B cell (primary cell): Measurements from ENCODE around the gene SEMA3E. TPM values are rescaled to one million over a fixed set of nuclear protein-coding genes. Genes with fewer than 3 reads are reported as not detected.

Source experiments
- ATAC-seq: fragments of 200-7000 bp; cut with Tn5 transposase; one replicate; pipeline ENCODE4 v1.10.0; 2021; ENCODE audit warnings: low read depth, mild to moderate bottlenecking, moderate number of reproducible peaks, moderate library complexity
- CTCF ChIA-PET: fragments of 350-600 bp; sonication (Branson Sonifier 250); formaldehyde crosslinking; loops from one replicate; lab custom pipeline; 2021; ENCODE audit warnings: antibody characterized with exemption, inconsistent platforms; lab: Charles Lee
- POLR2A ChIA-PET: fragments of 350-600 bp; sonication (Branson Sonifier 250); formaldehyde crosslinking; loops from one replicate; lab custom pipeline; 2021; ENCODE audit warnings: antibody characterized with exemption; lab: Charles Lee
- DNase-seq: peaks from one replicate; pipeline ENCODE4 v3.0.0; 2013
- H2AFZ ChIP-seq: 2 replicates; pipeline ENCODE4 v1.6.1; 2012; ENCODE audit warnings: mild to moderate bottlenecking, low read depth, low read length; ENCODE audit not compliant: insufficient read depth, poor library complexity, severe bottlenecking
- H3K27ac ChIP-seq, 2 donors: 1 replicate in 1 of 2; 2 replicates in 1 of 2; pipeline ENCODE4 v1.5.1; 2012 to 2013; ENCODE audit warnings: low read length in 2 of 2, mild to moderate bottlenecking in 2 of 2, moderate library complexity in 1 of 2
- H3K27me3 ChIP-seq, 4 experiments: fragments of 200-600 bp in 1 of 4; sonication (generic) in 1 of 4; replicated peaks in 1 of 4; 1 replicate in 2 of 4; 2 replicates in 2 of 4; pipeline versions ENCODE4 v1.6.1 to v1.7.0; 2013 to 2016; ENCODE audit warnings: low read length in 3 of 4, mild to moderate bottlenecking in 2 of 4, mixed read lengths in 1 of 4, moderate library complexity in 1 of 4; ENCODE audit not compliant: insufficient read depth in 4 of 4, control insufficient read depth in 3 of 4; ENCODE audit errors: control extremely low read depth in 1 of 4
- H3K36me3 ChIP-seq, 2 experiments: replicated peaks in 1 of 2; 1 replicate in 1 of 2; 2 replicates in 1 of 2; pipeline versions ENCODE4 v1.6.1 to v1.7.1; 2013; ENCODE audit warnings: low read length in 1 of 2; ENCODE audit not compliant: insufficient read depth in 2 of 2, control insufficient read depth in 1 of 2; ENCODE audit errors: control extremely low read depth in 1 of 2, extremely low read depth in 1 of 2
- H3K4me1 ChIP-seq, 2 donors: fragments of 200-600 bp in 1 of 2; sonication (generic) in 1 of 2; 1 replicate in 1 of 2; 2 replicates in 1 of 2; pipeline versions ENCODE4 v1.5.1 to v1.6.1; 2013 to 2017; ENCODE audit warnings: low read length in 2 of 2; ENCODE audit not compliant: control insufficient read depth in 2 of 2, insufficient read depth in 2 of 2
- H3K4me2 ChIP-seq: replicated peaks from 2 replicates; pipeline ENCODE3; 2012; ENCODE audit warnings: mild to moderate bottlenecking, low read depth, low read length; ENCODE audit not compliant: poor library complexity, severe bottlenecking
- H3K4me3 ChIP-seq, 5 experiments: fragments of 200-600 bp in 1 of 5; sonication (generic) in 1 of 5; 1 replicate in 3 of 5; 2 replicates in 2 of 5; pipeline versions ENCODE4 v1.5.1 to v1.7.0; 2011 to 2016; ENCODE audit warnings: low read length in 4 of 5, mild to moderate bottlenecking in 4 of 5, low read depth in 2 of 5, control low read depth in 1 of 5, moderate library complexity in 1 of 5; ENCODE audit not compliant: insufficient read depth in 1 of 5; ENCODE audit errors: control extremely low read depth in 1 of 5, extremely low read depth in 1 of 5
- H3K79me2 ChIP-seq: fragments of 200-600 bp; sonication (generic); one replicate; pipeline ENCODE4 v1.6.0; 2016; ENCODE audit warnings: low read length; ENCODE audit not compliant: control insufficient read depth, insufficient read depth
- H3K9ac ChIP-seq: fragments of 200-600 bp; sonication (generic); 2 replicates; pipeline ENCODE4 v1.6.1; 2017; ENCODE audit warnings: mild to moderate bottlenecking, low read length, moderate library complexity
- H3K9me3 ChIP-seq, 3 donors: one replicate each; pipeline versions ENCODE4 v1.6.1 to v1.7.1; 2013; ENCODE audit warnings: low read length in 2 of 3; ENCODE audit not compliant: control insufficient read depth in 2 of 3, insufficient read depth in 1 of 3; ENCODE audit errors: control extremely low read depth in 1 of 3
- H4K20me1 ChIP-seq: 2 replicates; pipeline ENCODE4 v1.6.0; 2012; ENCODE audit warnings: mild to moderate bottlenecking, low read length; ENCODE audit not compliant: insufficient read depth, control insufficient read depth, poor library complexity, severe bottlenecking
- H3K27ac Mint-ChIP-seq: one replicate; pipeline ENCODE4 v1.8.0; 2021; ENCODE audit warnings: mixed read lengths
- H3K27me3 Mint-ChIP-seq: one replicate; pipeline ENCODE4 v1.8.0; 2021; ENCODE audit warnings: mixed read lengths
- H3K4me1 Mint-ChIP-seq: one replicate; pipeline ENCODE4 v1.8.0; 2021; ENCODE audit warnings: mixed read lengths
- H3K4me3 Mint-ChIP-seq: one replicate; pipeline ENCODE4 v1.8.0; 2021; ENCODE audit warnings: mixed read lengths
- H3K9me3 Mint-ChIP-seq: one replicate; pipeline ENCODE4 v1.8.0; 2022; ENCODE audit warnings: mixed read lengths; ENCODE audit not compliant: insufficient read depth
- EZH2 ChIP-seq: IDR thresholded peaks from 2 replicates; pipeline ENCODE4 v1.6.1; 2012; ENCODE audit warnings: borderline replicate concordance, low read depth, mild to moderate bottlenecking, moderate library complexity, low read length; ENCODE audit not compliant: insufficient read depth, poor library complexity, severe bottlenecking
- WGBS: methylation state at CpG from one replicate; pipeline ENCODE4 v1.1.5; 2013; ENCODE audit warnings: missing lambda C conversion rate; ENCODE audit not compliant: insufficient coverage; 5-methylcytosine and 5-hydroxymethylcytosine counted together
- intact Hi-C: fragments of 100-400 bp; cut with micrococcal nuclease; formaldehyde crosslinking; loops from one replicate; pipeline ENCODE4 v1.10.0; 2022
- polyA plus RNA-seq: library from polyadenylated mRNA; depleted of rRNA; stranded (reverse); fragments of >200 nt; gene quantifications from 2 replicates; pipeline ENCODE4 v1.2.3, GENCODE V29; 2012
- total RNA-seq, 2 donors: library from RNA; stranded (reverse); fragments of 120-200 nt in 1 of 2; gene quantifications; 1 replicate in 1 of 2; 2 replicates in 1 of 2; pipeline versions ENCODE4 v1.2.3 to v1.2.4, GENCODE V29; 2013 to 2022
- TF ChIP-seq, protein P1 (sequence below): fragments of 200-600 bp; IDR thresholded peaks from one replicate; pipeline ENCODE4 v1.8.0; 2022; ENCODE audit warnings: antibody characterized with exemption, mild to moderate bottlenecking

SEMA3E gene
- total and polyA plus RNA-seq, 2 donors (not counting 1 experiment from before 2014, with no cell fraction given) = not detected

- no peaks in the 10 kb centered on the region for H3K4me1 ChIP-seq
- H3K9ac ChIP-seq = no peak overlapping the region
- H3K9me3 Mint-ChIP-seq = peaks cover 3% of the 10 kb centered on the region
- ChIA-PET CTCF (no interaction called here), POLR2A (no interaction called here)
- H2AFZ ChIP-seq = no peak overlapping the region
- H3K4me2 ChIP-seq = no peak overlapping the region
- H3K4me3 Mint-ChIP-seq = no peak overlapping the region
- intact Hi-C loops = no loop called here
- H4K20me1 ChIP-seq = no peaks in the 10 kb centered on the region
- H3K36me3 ChIP-seq = no peaks in the 10 kb centered on the region
- H3K27ac Mint-ChIP-seq = no peak overlapping the region
- ATAC-seq (no peak), DNase-seq (no peak)
- no peaks in the 10 kb centered on the region for H3K27me3 Mint-ChIP-seq
- H3K27ac ChIP-seq = no peak overlapping the region
- no peaks in the 10 kb centered on the region for H3K9me3 ChIP-seq
- WGBS = 75% methylated on average over 1 of the region's 2 CpGs
- H3K79me2 ChIP-seq = no peaks in the 10 kb centered on the region
- H3K27me3 ChIP-seq = no peaks in the 10 kb centered on the region
- no peak overlapping the region for H3K4me3 ChIP-seq
- H3K4me1 Mint-ChIP-seq = no peaks in the 10 kb centered on the region
- no peak for TF ChIP-seq EZH2
- TF ChIP-seq, protein P1, sequence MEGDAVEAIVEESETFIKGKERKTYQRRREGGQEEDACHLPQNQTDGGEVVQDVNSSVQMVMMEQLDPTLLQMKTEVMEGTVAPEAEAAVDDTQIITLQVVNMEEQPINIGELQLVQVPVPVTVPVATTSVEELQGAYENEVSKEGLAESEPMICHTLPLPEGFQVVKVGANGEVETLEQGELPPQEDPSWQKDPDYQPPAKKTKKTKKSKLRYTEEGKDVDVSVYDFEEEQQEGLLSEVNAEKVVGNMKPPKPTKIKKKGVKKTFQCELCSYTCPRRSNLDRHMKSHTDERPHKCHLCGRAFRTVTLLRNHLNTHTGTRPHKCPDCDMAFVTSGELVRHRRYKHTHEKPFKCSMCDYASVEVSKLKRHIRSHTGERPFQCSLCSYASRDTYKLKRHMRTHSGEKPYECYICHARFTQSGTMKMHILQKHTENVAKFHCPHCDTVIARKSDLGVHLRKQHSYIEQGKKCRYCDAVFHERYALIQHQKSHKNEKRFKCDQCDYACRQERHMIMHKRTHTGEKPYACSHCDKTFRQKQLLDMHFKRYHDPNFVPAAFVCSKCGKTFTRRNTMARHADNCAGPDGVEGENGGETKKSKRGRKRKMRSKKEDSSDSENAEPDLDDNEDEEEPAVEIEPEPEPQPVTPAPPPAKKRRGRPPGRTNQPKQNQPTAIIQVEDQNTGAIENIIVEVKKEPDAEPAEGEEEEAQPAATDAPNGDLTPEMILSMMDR = no peak
Measured at GRCh38 chr7:83520726-83521125, 128.2 kb downstream of the SEMA3E start.

DNA sequence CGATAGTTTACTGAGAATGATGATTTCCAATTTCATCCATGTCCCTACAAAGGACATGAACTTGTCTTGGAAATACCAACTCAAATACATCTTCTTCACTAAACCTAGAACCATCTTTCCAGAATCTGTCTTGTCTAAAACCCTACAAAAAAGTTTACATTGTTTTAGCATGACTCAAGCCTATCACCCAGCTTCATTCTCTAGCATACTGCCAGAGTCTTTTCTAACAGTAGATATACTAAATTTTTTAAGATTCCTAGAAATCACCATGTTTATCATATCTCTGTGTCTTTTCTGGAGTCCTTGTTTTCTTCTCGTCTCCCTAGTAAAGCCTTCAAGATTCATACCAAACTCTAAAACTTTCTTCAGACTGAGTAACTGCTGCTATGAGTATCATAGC is 129.7 kb downstream of the SEMA3E start:
- Histone ChIP-seq H4K20me1 (no peaks in the 10 kb centered on the region), H3K36me3 (no peaks in the 10 kb centered on the region), H3K27me3 (no peaks in the 10 kb centered on the region), H3K9me3 (no peaks in the 10 kb centered on the region), H3K27ac (no peak overlapping the region), H3K4me2 (no peak overlapping the region), H3K79me2 (no peaks in the 10 kb centered on the region), H3K4me1 (no peaks in the 10 kb centered on the region), H3K9ac (no peak overlapping the region), H3K4me3 (no peak overlapping the region), H2AFZ (no peak overlapping the region)
- TF ChIP-seq, protein P1 = no peak
- TF ChIP-seq EZH2 = no peak
- DNase-seq = no peak
- no peak for ATAC-seq
- ChIA-PET CTCF (no interaction called here), POLR2A (no interaction called here)
- Mint-ChIP-seq H3K9me3 (peaks cover 3% of the 10 kb centered on the region), H3K27ac (no peak overlapping the region), H3K27me3 (no peaks in the 10 kb centered on the region), H3K4me1 (no peaks in the 10 kb centered on the region), H3K4me3 (no peak overlapping the region)
- WGBS = no CpG with 5 or more reads among the region's 2 CpGs
- intact Hi-C loops = no loop called here
